AG04449 (cell line): ENCODE data around the gene WWTR1.

Source experiments
- CTCF ChIA-PET: fragments of 350-600 bp; formaldehyde crosslinking; extraction: SDS; loops from one replicate; lab custom pipeline; 2021; ENCODE audit warnings: antibody characterized with exemption; lab: Yijun Ruan, JAX
- POLR2A ChIA-PET: fragments of 400-600, 350-600 bp; formaldehyde crosslinking; extraction: SDS; loops from one replicate; lab custom pipeline; 2020; ENCODE audit warnings: antibody characterized with exemption, inconsistent platforms; lab: Yijun Ruan, JAX
- DNase-seq: peaks from one replicate; pipeline ENCODE4 v3.0.0-alpha.2; 2010; ENCODE audit warnings: low read depth, low spot score
- H3K4me3 ChIP-seq: 2 replicates; pipeline ENCODE4 v1.5.1; 2011; ENCODE audit warnings: low read depth, mild to moderate bottlenecking, control low read depth, low read length
- CTCF ChIP-seq: IDR thresholded peaks from one replicate; pipeline ENCODE4 v1.5.1; 2011; ENCODE audit warnings: mild to moderate bottlenecking, moderate library complexity, low read length, control low read depth, inconsistent platforms; ENCODE audit not compliant: insufficient read depth; ENCODE audit errors: missing control alignments

Gene WWTR1

GRCh38 chr3:149638228-149639092 is 19.4 kb downstream of the WWTR1 start:
- TF ChIP-seq CTCF: no peak
- POLR2A ChIA-PET: interaction anchor here (0.6 to 2.4 kb wide), 10 partner anchors 8 to 65 kb away, joined by 3 to 8 read pairs (median 3); partner anchors contain the start of gene WWTR1
- CTCF ChIA-PET: interaction anchor here (0.8 to 1.9 kb wide), 7 partner anchors 10 to 133 kb away, joined by 3 to 8 read pairs (median 3); no protein-coding TSS in a partner anchor

GRCh38 chr3:149635396-149635795 is 22.4 kb downstream of the WWTR1 start:
- TF ChIP-seq CTCF: no peak
- POLR2A ChIA-PET: no interaction called here
- no peak for DNase-seq
- CTCF ChIA-PET: interaction anchor here (1.6 kb wide), 1 partner anchor 82 kb away, joined by 4 read pairs; no protein-coding TSS in a partner anchor
- no peak overlapping the region for H3K4me3 ChIP-seq

More at GRCh38 chr3:149638228-149639092, 19.4 kb downstream of the WWTR1 start:
- no peak for DNase-seq
- H3K4me3 ChIP-seq: peak overlapping the region; percentile 53

GRCh38 chr3:149634573-149634972 is 23.3 kb downstream of the WWTR1 start:
- POLR2A ChIA-PET: no interaction called here
- DNase-seq: no peak
- no peak for TF ChIP-seq CTCF
- CTCF ChIA-PET: interaction anchor here (1.6 kb wide), 1 partner anchor 83 kb away, joined by 4 read pairs; no protein-coding TSS in a partner anchor
- H3K4me3 ChIP-seq: no peak overlapping the region

GRCh38 chr3:149634072-149634471 is 23.8 kb downstream of the WWTR1 start:
- ChIA-PET CTCF (interaction anchor here (1.6 kb wide), 1 partner anchor 83 kb away, joined by 4 read pairs; no protein-coding TSS in a partner anchor), POLR2A (no interaction called here)
- H3K4me3 ChIP-seq: no peak overlapping the region
- DNase-seq: no peak
- no peak for TF ChIP-seq CTCF

- H3K4me3 ChIP-seq: no peak overlapping the region
- ChIA-PET CTCF (interaction anchor here (0.8 to 2.1 kb wide), 3 partner anchors 64 to 101 kb away, joined by 3 to 7 read pairs (median 7); no protein-coding TSS in a partner anchor), POLR2A (no interaction called here)
- DNase-seq: no peak
- TF ChIP-seq CTCF: no peak
Measured at GRCh38 chr3:149632225-149632624, 25.6 kb downstream of the WWTR1 start.

- CTCF ChIA-PET: interaction anchor here (1.2 to 2.1 kb wide), 2 partner anchors 39 to 100 kb away, joined by 3 to 7 read pairs; no protein-coding TSS in a partner anchor
- H3K4me3 ChIP-seq: no peak overlapping the region
- POLR2A ChIA-PET: no interaction called here
Measured at GRCh38 chr3:149630806-149631205, 27.0 kb downstream of the WWTR1 start.

More at GRCh38 chr3:149630806-149631205, 27.0 kb downstream of the WWTR1 start:
- TF ChIP-seq CTCF: no peak
- no peak for DNase-seq
